Type B pancreatic cell (in vitro differentiated cells): ENCODE data around the gene SLC30A1. TPM values are rescaled to one million over a fixed set of nuclear protein-coding genes. Genes with fewer than 3 reads are reported as not detected.
"Not testable (repeated sequence)": the region's sequence is repeated elsewhere in the genome, so short reads cannot be mapped to it uniquely, and the experiment has no call there.

ENCODE experiments used
- DNase-seq: peaks from one replicate; pipeline ENCODE4 v3.0.0; 2021; ENCODE audit warnings: mixed read lengths; ENCODE audit not compliant: unreplicated experiment; ENCODE audit errors: extremely low spot score
- H3K27ac Mint-ChIP-seq: 2 replicates; pipeline ENCODE4 v1.8.0; 2021; ENCODE audit warnings: mild to moderate bottlenecking, mixed read lengths
- H3K27me3 Mint-ChIP-seq: 2 replicates; pipeline ENCODE4 v1.8.0; 2021; ENCODE audit warnings: mixed read lengths
- H3K36me3 Mint-ChIP-seq: 2 replicates; pipeline ENCODE4 v1.8.0; 2021; ENCODE audit warnings: mixed read lengths
- H3K4me1 Mint-ChIP-seq: one replicate; pipeline ENCODE4 v1.8.0; 2021; ENCODE audit warnings: mixed read lengths; ENCODE audit not compliant: unreplicated experiment
- H3K4me3 Mint-ChIP-seq: 2 replicates; pipeline ENCODE4 v1.8.0; 2021; ENCODE audit warnings: mild to moderate bottlenecking, mixed read lengths
- H3K9me3 Mint-ChIP-seq: 2 replicates; pipeline ENCODE4 v1.8.0; 2021; ENCODE audit warnings: mixed read lengths
- CTCF ChIP-seq: fragments of 200-600 bp; sonication (generic); conservative IDR thresholded peaks from 2 replicates; pipeline ENCODE4 v1.5.0; 2021; ENCODE audit warnings: antibody characterized with exemption, mild to moderate bottlenecking
- long read RNA-seq: library from polyadenylated mRNA; unstranded; transcript quantifications from one replicate; pipeline ENCODE4 v2.0.0, GENCODE V29; 2020
- total RNA-seq: library from RNA; stranded (reverse); gene quantifications from 2 replicates; pipeline ENCODE4 v1.2.1, GENCODE V29; 2021; ENCODE audit warnings: low replicate concordance

SLC30A1 gene
- total RNA-seq, result 21.8 and 46.2 TPM in 2 replicates
- long read RNA-seq, full-length matches to known transcripts, result 4 of 12 reads
- long read RNA-seq, partial matches to known transcripts, result 0 of 12 reads
- long read RNA-seq, other reads (novel, unspliced or antisense), result 8 of 12 reads

GRCh38 chr1:211578640-211579439 is at the start of gene SLC30A1:
TSS of gene SLC30A1 (minus strand) at chr1:211579161. CDS start at chr1:211578612, 549 bp downstream.
- Mint-ChIP-seq H3K27ac (peak within 1 kb of the TSS; percentile 90), H3K4me1 (peaks cover 30% of the 10 kb centered on the region), H3K27me3 (no peaks in the 10 kb centered on the region), H3K36me3 (peaks cover 11% of the 10 kb centered on the region), H3K9me3 (no peaks in the 10 kb centered on the region), H3K4me3 (peak within 1 kb of the TSS; percentile 97)
- TF ChIP-seq CTCF, result no peak
- DNase-seq, result peak; percentile 98

- peaks cover 6% of the 10 kb centered on the region for H3K27me3 Mint-ChIP-seq
- no peaks in the 10 kb centered on the region for H3K36me3 Mint-ChIP-seq
- H3K27ac Mint-ChIP-seq, result no peak overlapping the region
- H3K4me3 Mint-ChIP-seq, result no peak overlapping the region
- H3K4me1 Mint-ChIP-seq, result peaks cover 3% of the 10 kb centered on the region
- TF ChIP-seq CTCF, result no peak
- DNase-seq, result no peak
- H3K9me3 Mint-ChIP-seq, result no peaks in the 10 kb centered on the region
Measured at GRCh38 chr1:211628417-211628816, 49.5 kb upstream of the SLC30A1 start.

DNA sequence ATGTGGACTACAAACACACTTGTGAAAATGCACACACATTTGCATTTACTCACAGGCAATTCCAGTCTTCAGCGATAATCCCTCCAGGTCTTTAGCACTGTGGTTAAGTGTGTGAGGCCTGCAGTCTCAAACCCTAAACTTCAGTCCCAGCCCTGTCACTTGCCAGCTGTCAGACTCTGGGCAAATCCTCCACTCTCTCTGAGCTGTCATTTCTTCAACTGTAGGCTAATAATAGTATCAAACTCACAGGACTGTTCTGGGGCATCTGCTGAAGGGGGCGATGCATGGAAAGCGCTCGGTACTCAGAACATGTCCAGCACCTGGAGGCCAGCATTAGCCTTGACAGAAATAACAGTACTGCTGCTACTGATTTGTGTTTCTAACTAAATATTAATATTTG is 48.3 kb upstream of the SLC30A1 start:
- TF ChIP-seq CTCF, result no peak
- Mint-ChIP-seq H3K9me3 (no peaks in the 10 kb centered on the region), H3K27ac (no peak overlapping the region), H3K27me3 (peaks cover 6% of the 10 kb centered on the region), H3K4me1 (no peaks in the 10 kb centered on the region), H3K4me3 (no peak overlapping the region), H3K36me3 (no peaks in the 10 kb centered on the region)
- no peak for DNase-seq

DNA sequence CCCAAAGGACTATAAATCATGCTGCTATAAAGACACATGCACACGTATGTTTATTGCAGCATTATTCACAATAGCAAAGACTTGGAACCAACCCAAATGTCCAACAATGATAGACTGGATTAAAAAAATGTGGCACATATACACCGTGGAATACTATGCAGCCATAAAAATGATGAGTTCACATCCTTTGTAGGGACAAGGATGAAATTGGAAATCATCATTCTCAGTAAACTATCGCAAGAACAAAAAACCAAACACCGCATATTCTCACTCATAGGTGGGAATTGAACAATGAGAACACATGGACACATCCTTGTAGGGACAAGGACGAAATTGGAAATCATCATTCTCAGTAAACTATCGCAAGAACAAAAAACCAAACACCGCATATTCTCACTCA is 46.9 kb upstream of the SLC30A1 start:
- H3K9me3 Mint-ChIP-seq, H3K4me1 Mint-ChIP-seq, H3K4me3 Mint-ChIP-seq, H3K36me3 Mint-ChIP-seq, H3K27me3 Mint-ChIP-seq, H3K27ac Mint-ChIP-seq, DNase-seq: not testable (repeated sequence)

DNA sequence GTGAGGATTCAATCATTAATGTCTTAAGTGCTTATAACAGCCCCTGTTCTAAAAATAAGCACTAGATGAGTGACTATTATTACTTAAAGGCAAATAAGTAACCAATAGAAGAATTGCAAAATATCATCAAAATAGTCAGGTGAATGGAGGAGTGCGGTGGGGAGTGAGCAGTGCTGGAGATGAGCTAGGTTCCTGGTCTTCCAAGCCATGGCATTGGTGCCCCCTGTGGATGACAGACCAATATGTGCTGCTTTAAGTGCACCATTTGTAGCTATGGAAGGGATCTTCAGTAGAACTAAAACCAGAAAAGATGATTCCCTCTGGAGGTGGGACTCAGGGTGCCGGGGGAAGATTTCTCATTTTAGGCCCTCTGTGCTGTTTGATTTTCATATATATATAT is 46.1 kb upstream of the SLC30A1 start:
- no peak for TF ChIP-seq CTCF
- H3K27ac Mint-ChIP-seq, result no peak overlapping the region
- no peaks in the 10 kb centered on the region for H3K9me3 Mint-ChIP-seq
- no peak overlapping the region for H3K4me3 Mint-ChIP-seq
- no peaks in the 10 kb centered on the region for H3K36me3 Mint-ChIP-seq
- H3K4me1 Mint-ChIP-seq, result no peaks in the 10 kb centered on the region
- peaks cover 6% of the 10 kb centered on the region for H3K27me3 Mint-ChIP-seq
- DNase-seq, result no peak

GRCh38 chr1:211623515-211623914 is 44.6 kb upstream of the SLC30A1 start:
- H3K4me3 Mint-ChIP-seq, result no peak overlapping the region
- no peak for TF ChIP-seq CTCF
- H3K9me3 Mint-ChIP-seq, result no peaks in the 10 kb centered on the region
- H3K36me3 Mint-ChIP-seq, result no peaks in the 10 kb centered on the region
- DNase-seq, result no peak
- no peak overlapping the region for H3K27ac Mint-ChIP-seq
- H3K4me1 Mint-ChIP-seq, result no peaks in the 10 kb centered on the region
- no peaks in the 10 kb centered on the region for H3K27me3 Mint-ChIP-seq
